HuH-7 (cell line): ENCODE data around the gene TRIM71.
"Not testable (repeated sequence)": the region's sequence is repeated elsewhere in the genome, so short reads cannot be mapped to it uniquely, and the experiment has no call there.

Experiments
- DNase-seq: peaks from one replicate; pipeline ENCODE4 v3.0.0; 2011; ENCODE audit warnings: low spot score

Gene TRIM71

GRCh38 chr3:32934150-32934742 lies 116.4 kb downstream of the TRIM71 start:
- peak; percentile 64 for DNase-seq

- DNase-seq, result peak; percentile 71
Observed at GRCh38 chr3:32937331-32937730, 119.5 kb downstream of the TRIM71 start.

GRCh38 chr3:32939531-32940284 lies 121.9 kb downstream of the TRIM71 start:
- not testable (repeated sequence) for DNase-seq

GRCh38 chr3:32940726-32941125 lies 122.9 kb downstream of the TRIM71 start:
- DNase-seq, result no peak

- DNase-seq, result no peak
Observed at GRCh38 chr3:32945136-32945535, 127.3 kb downstream of the TRIM71 start.

- DNase-seq, result not testable (repeated sequence)
Observed at GRCh38 chr3:32945598-32945997, 127.8 kb downstream of the TRIM71 start.

GRCh38 chr3:32946973-32947788 lies 129.4 kb downstream of the TRIM71 start:
- DNase-seq, result no peak
